Stomach (tissue), 9 donors: ENCODE data around the gene TRMO. TPM values are rescaled to one million over a fixed set of nuclear protein-coding genes. Genes with fewer than 3 reads are reported as not detected.
A peak's percentile ranks its signal among the peaks of the same experiment; 100 is the strongest.

Experiments used
- DNase-seq, 2 donors: peaks; one replicate each; pipeline versions ENCODE4 v3.0.0 to v3.0.0-alpha.2; 2013 to 2019
- H3K27ac ChIP-seq, 5 donors: fragments of 200-600 bp in 4 of 5; sonication (generic) in 4 of 5; one replicate each; pipeline ENCODE4 v1.5.1; 2013 to 2019; ENCODE audit warnings: mild to moderate bottlenecking in 1 of 5, moderate library complexity in 1 of 5
- H3K27me3 ChIP-seq, 3 donors: fragments of 200-600 bp; sonication (generic); one replicate each; pipeline ENCODE4 v1.5.1; 2017 to 2019; ENCODE audit warnings: mixed run types in 1 of 3
- H3K36me3 ChIP-seq, 4 donors: fragments of 200-600 bp; sonication (generic); 1 replicate in 3 of 4; 2 replicates in 1 of 4; pipeline ENCODE4 v1.5.1; 2016 to 2019
- H3K4me1 ChIP-seq, 4 donors: fragments of 200-600 bp; sonication (generic); one replicate each; pipeline ENCODE4 v1.5.1; 2016 to 2019
- H3K4me3 ChIP-seq, 4 donors: fragments of 200-600 bp; sonication (generic) in 3 of 4; one replicate each; pipeline ENCODE4 v1.5.1; 2016 to 2019; ENCODE audit warnings: mild to moderate bottlenecking in 1 of 4
- H3K9me3 ChIP-seq, 4 donors: fragments of 200-600 bp; sonication (generic); one replicate each; pipeline ENCODE4 v1.5.1; 2016 to 2019
- EP300 ChIP-seq: sonication (generic); formaldehyde crosslinking; IDR thresholded peaks from one replicate; pipeline ENCODE4 v1.6.1; 2017; ENCODE audit warnings: antibody characterized with exemption
- POLR2A ChIP-seq, 4 donors: fragments of 450-650 bp; IDR thresholded peaks; one replicate each; pipeline ENCODE4 v1.6.1; 2016; ENCODE audit warnings: antibody characterized with exemption in 4 of 4, control low read depth in 2 of 4, mild to moderate bottlenecking in 1 of 4, moderate library complexity in 1 of 4
- POLR2AphosphoS5 ChIP-seq, 3 donors: sonication (generic); formaldehyde crosslinking; IDR thresholded peaks; one replicate each; pipeline ENCODE4 v1.6.1; 2016; ENCODE audit warnings: antibody characterized with exemption in 3 of 3
- WGBS, 5 donors: extraction: QIAGEN DNeasy Blood & Tissue Kit in 3 of 5; methylation state at CpG; one replicate each; pipeline versions ENCODE4 v1.1.5 to v1.1.7; 2013 to 2018; 5-methylcytosine and 5-hydroxymethylcytosine counted together
- intact Hi-C: fragments of 100-400 bp; cut with DNase I; formaldehyde crosslinking; loops from one replicate; pipeline ENCODE4 v1.15.1; 2023; ENCODE audit warnings: low total_unique reads
- polyA plus RNA-seq, 3 donors: library from polyadenylated mRNA; stranded (reverse); fragments of 200-250 nt; gene quantifications; one replicate each; pipeline ENCODE4 v1.2.3, GENCODE V29; 2013
- total RNA-seq, 5 donors: library from RNA; depleted of rRNA; stranded (reverse); fragments of >200 nt; gene quantifications; one replicate each; pipeline versions ENCODE4 v1.1.0 to v1.2.3, GENCODE V29; 2014 to 2016
- TF ChIP-seq, protein P1 (sequence below), 7 experiments: fragments of 450-650 bp in 4 of 7; fragments of 200-600 bp in 3 of 7; sonication (generic) in 3 of 7; IDR thresholded peaks; one replicate each; pipeline ENCODE4 v1.5.1; 2016 to 2019; ENCODE audit warnings: antibody characterized with exemption in 7 of 7, control low read depth in 2 of 7, mild to moderate bottlenecking in 1 of 7
- donor health status: healthy with polysubstance abuse.
- donor health status: Bipolar disorder and iron deficiency.
- donor health status: healthy.

Gene TRMO
- total and polyA plus RNA-seq, 8 donors = 2.9 to 98.2 (median 10.4) TPM

DNA sequence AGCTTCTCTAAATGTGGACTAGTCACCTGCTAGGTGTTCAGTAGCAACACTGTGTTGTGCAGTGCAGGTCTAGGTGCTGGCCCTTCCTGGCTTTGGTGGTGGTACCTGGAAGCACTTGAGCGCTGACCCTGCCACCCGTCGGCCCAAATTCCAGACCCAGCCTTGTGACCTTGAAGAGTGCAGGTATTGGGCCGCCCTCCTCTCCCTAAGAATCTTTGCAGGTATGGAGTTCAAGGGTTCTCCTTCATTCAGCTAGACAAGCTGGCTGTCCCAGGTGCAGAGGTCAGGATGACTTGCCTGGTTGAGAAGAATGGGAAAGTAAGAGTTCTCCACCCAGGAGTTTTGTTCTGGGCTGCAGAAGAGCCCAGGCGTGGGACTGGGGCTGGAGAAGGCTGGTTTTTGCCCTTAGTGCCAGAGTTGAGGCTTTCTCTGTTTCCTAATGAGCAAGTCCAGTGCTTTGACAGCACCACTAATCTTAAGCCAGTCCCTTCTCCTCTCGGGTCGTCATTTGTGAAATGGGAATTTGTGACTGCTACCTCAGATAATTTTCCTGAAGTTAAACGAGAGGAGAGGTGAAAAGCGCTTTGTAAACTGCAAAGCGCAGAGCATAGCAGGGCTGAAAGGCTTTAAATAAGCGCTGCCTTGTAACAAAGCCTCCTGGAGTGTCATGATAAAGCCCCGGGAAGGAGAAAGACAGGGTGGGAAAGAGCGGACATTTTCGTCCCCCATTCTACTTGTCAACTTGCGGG lies 65.3 kb downstream of the TRMO start:
- H3K27me3 ChIP-seq = peaks cover 48 to 100% (median 91%) of the 10 kb centered on the region in 3 donors
- DNase-seq = no peak
- peaks cover 0 to 11% (median 0%) of the 10 kb centered on the region in 4 donors for H3K9me3 ChIP-seq
- TF ChIP-seq POLR2A (IDR thresholded peaks at IDR 0.05) = no peak
- TF ChIP-seq, protein P1, sequence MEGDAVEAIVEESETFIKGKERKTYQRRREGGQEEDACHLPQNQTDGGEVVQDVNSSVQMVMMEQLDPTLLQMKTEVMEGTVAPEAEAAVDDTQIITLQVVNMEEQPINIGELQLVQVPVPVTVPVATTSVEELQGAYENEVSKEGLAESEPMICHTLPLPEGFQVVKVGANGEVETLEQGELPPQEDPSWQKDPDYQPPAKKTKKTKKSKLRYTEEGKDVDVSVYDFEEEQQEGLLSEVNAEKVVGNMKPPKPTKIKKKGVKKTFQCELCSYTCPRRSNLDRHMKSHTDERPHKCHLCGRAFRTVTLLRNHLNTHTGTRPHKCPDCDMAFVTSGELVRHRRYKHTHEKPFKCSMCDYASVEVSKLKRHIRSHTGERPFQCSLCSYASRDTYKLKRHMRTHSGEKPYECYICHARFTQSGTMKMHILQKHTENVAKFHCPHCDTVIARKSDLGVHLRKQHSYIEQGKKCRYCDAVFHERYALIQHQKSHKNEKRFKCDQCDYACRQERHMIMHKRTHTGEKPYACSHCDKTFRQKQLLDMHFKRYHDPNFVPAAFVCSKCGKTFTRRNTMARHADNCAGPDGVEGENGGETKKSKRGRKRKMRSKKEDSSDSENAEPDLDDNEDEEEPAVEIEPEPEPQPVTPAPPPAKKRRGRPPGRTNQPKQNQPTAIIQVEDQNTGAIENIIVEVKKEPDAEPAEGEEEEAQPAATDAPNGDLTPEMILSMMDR (IDR thresholded peaks at IDR 0.05) = no peak
- TF ChIP-seq POLR2AphosphoS5 (IDR thresholded peaks at IDR 0.05) = no peak
- TF ChIP-seq EP300 = no peak
- no peak overlapping the region for H3K27ac ChIP-seq
- peaks cover 15 to 40% (median 26%) of the 10 kb centered on the region in 4 donors for H3K4me1 ChIP-seq
- WGBS, 5 donors = 19 to 23% (median 20%) methylated on average over 15 of the region's 15 CpGs
- intact Hi-C loops = no loop called here
- H3K4me3 ChIP-seq = no peak overlapping the region
- H3K36me3 ChIP-seq = no peaks in the 10 kb centered on the region

DNA sequence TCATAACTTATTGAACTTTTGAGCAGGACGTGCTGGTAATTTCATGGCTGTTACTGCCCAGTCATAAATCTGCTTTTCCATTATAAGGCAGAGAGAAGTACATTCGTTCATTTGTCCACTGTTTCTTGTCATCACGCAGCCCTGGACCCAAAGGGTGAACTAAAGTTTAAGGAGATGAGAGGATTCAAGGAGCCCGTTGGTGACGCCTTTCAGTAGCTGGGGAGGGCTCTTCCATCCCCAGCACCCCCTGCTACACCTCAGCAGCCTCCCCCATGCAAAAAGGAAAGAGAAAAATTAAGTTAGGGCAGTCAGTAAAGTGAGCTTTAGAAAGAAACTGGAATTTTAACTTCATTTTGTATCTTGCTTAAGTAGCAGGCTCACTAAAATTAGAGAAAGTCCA lies 66.4 kb downstream of the TRMO start:
- Histone ChIP-seq H3K4me1 (peaks cover 15 to 51% (median 34%) of the 10 kb centered on the region in 4 donors), H3K27ac (no peak overlapping the region), H3K36me3 (no peaks in the 10 kb centered on the region), H3K9me3 (peaks cover 0 to 18% (median 0%) of the 10 kb centered on the region in 4 donors), H3K27me3 (peaks cover 55 to 100% (median 96%) of the 10 kb centered on the region in 3 donors), H3K4me3 (no peak overlapping the region)
- no peak for DNase-seq
- WGBS, 5 donors = 13 to 35% (median 33%) methylated on average over 5 of the region's 5 CpGs
- TF ChIP-seq EP300 (no peak), POLR2AphosphoS5 (IDR thresholded peaks at IDR 0.05) (no peak), POLR2A (IDR thresholded peaks at IDR 0.05) (no peak)
- TF ChIP-seq, protein P1 (IDR thresholded peaks at IDR 0.05) = no peak
- intact Hi-C loops = no loop called here

DNA sequence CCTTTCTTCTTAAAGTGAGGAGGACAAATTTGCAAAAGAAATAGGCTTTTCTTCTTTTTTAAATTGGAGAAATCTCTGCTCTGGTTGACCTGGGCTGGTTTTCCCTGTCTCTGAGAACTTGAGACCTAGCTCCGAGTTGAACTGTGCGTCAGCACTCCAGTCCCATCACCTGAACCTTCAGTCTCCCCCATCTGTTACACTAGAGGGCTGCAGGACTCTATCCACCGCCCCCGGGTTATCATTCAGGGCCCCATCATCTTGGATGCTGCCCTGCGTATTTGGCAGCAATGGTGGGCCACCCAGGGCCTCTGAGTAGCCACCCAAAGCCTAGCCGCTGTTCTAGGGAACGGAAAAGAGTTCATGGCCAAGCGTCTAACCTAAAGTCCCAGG lies 66.8 kb downstream of the TRMO start:
- Histone ChIP-seq H3K9me3 (peaks cover 0 to 18% (median 0%) of the 10 kb centered on the region in 4 donors), H3K27me3 (peaks cover 51 to 100% (median 96%) of the 10 kb centered on the region in 3 donors), H3K4me1 (peaks cover 15 to 51% (median 34%) of the 10 kb centered on the region in 4 donors), H3K36me3 (no peaks in the 10 kb centered on the region), H3K4me3 (no peak overlapping the region), H3K27ac (no peak overlapping the region)
- intact Hi-C loops = no loop called here
- TF ChIP-seq POLR2AphosphoS5 (IDR thresholded peaks at IDR 0.05) (no peak), POLR2A (IDR thresholded peaks at IDR 0.05) (no peak), EP300 (no peak)
- TF ChIP-seq, protein P1 (IDR thresholded peaks at IDR 0.05) = no peak
- 13 to 29% (median 20%) methylated on average over 8 of the region's 8 CpGs for WGBS, 5 donors
- DNase-seq = no peak

DNA sequence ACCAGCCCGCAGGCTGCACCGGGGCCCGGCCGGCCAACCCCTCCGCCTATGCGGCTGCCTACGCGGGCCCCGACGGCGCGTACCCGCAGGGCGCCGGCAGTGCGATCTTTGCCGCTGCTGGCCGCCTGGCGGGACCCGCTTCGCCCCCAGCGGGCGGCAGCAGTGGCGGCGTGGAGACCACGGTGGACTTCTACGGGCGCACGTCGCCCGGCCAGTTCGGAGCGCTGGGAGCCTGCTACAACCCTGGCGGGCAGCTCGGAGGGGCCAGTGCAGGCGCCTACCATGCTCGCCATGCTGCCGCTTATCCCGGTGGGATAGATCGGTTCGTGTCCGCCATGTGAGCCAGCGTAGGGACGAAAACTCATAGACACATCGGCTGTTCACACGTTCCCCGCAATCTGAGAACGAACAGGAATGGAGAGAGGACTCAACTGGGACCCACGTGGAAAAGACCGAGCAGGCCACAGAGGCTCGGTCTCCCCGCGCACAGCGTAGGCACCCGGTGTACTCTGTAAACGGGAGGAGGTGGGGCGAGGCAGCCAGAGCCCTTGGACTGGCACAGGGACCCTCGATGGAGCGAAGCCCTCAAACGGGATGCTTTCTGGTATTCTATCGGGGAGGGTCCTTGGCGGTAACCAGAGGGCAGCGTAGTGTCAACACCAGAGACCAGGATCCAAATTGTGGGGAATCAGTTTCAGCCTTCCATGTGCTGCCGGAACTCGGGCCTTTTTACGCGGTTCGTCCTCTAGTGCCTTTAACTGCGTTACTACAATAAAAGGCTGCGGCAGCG lies 67.4 kb downstream of the TRMO start:
- Histone ChIP-seq H3K9me3 (peaks cover 0 to 18% (median 0%) of the 10 kb centered on the region in 4 donors), H3K36me3 (no peaks in the 10 kb centered on the region), H3K4me3 (peak overlapping the region in 2 of 4 donors; percentile 55 to 58), H3K27ac (no peak overlapping the region), H3K27me3 (peaks cover 52 to 100% (median 96%) of the 10 kb centered on the region in 3 donors), H3K4me1 (peaks cover 15 to 51% (median 34%) of the 10 kb centered on the region in 4 donors)
- no peak for DNase-seq
- 10 to 18% (median 11%) methylated on average over 27 to 71 of the region's 71 CpGs for WGBS, 5 donors
- intact Hi-C loops = no loop called here
- TF ChIP-seq POLR2AphosphoS5 (IDR thresholded peaks at IDR 0.05) = no peak
- TF ChIP-seq POLR2A (IDR thresholded peaks at IDR 0.05) = no peak
- TF ChIP-seq EP300 = no peak
- TF ChIP-seq, protein P1 (IDR thresholded peaks at IDR 0.05) = no peak
